Measurements from ENCODE around the gene PLBD2. TPM values are rescaled to one million over a fixed set of nuclear protein-coding genes. Genes with fewer than 3 reads are reported as not detected.
A peak's percentile ranks its signal among the peaks of the same experiment; 100 is the strongest.

The PLBD2 gene
- total RNA-seq, 8 experiments from 2014 or later: 5.2 to 73.8 (median 9.9) TPM

DNA sequence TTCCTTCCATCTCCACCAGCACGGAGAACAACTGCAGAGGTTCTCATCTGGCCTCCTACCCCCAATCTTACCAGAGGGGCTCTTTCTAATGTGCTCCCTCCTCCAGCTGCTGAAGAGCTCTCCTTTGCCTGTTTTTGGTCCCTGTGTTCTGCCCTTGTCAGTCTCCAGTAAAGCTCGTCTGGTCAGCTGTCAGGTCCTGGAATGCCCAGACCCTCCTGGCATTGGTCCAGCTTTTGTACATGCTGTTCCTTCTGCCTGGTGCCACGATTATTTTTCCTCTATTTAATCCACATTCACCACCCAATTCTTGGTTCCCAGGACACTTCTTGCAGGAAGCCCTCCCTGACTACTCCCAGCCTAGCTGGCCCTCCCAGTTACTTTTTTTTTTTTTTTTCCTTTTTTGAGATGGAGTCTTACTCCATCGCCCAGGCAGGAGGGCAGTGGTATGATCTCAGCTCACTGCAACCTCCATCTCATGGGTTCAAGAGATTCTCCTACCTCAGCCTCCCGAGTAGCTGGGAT is 30.0 kb upstream of the PLBD2 start:
- Histone ChIP-seq H3K27ac (no peak overlapping the region), H3K4me3 (no peak overlapping the region), H3K4me1 (replicated peaks in 1 of 2) (no peaks in the 10 kb centered on the region)
- in situ Hi-C loops (cut with MboI; ENCODE audit: low pct_unique_long_range_greater_than_20kb in 2 of 9, low sequenced_read_pairs in 9 of 9, unreplicated experiment in 9 of 9): no loop called here
- no peak for ATAC-seq (replicated peaks in 6 of 8)
- 64 to 100% (median 82%) methylated on average over 1 to 4 of the region's 5 CpGs; no CpG with 5 or more reads in 1 of the 10 experiments for WGBS, 10 experiments

DNA sequence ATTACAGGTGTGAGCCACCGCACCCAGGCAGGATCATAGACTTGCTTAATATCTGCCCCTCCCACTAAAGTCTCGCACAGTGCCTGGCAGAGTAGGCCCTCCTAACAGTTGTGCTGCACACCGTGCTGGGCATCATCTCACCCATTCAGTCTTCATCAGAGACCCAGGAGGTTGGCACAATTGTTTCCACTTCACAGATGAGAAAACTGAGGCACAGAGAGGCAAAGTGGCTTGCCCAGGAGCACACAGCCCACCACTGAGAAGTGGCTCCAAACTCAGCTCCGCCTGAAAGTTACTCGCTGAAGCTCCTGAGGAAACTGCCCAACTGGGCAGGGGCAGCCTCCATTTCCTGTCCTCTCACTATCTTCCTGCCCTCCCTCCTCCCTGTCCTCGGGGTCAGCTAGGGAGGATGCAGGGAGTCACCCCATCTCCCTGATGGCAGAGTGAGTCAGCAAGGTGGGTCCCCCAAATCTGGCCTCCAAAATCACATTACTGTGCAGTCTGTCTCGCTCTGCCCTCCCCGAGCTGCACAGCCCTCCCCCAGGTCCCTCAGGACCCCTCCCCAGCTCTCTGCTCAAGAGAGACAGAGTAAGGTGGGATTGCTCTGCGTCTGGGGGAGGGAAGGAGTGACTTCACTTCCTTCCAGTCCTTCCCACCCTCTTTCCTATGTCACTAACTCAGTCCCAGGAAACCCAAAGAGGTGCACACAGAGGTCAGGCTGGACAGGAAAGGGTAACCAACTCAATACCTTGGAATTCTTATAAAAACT is 29.2 kb upstream of the PLBD2 start:
- peak in 2 of 8 experiments; percentile 1 to 3 for ATAC-seq (replicated peaks in 6 of 8)
- H3K4me3 ChIP-seq: no peak overlapping the region
- H3K27ac ChIP-seq: no peak overlapping the region
- in situ Hi-C loops (cut with MboI; ENCODE audit: low pct_unique_long_range_greater_than_20kb in 2 of 9, low sequenced_read_pairs in 9 of 9, unreplicated experiment in 9 of 9): no loop called here
- WGBS, 10 experiments: 0 to 100% (median 90%) methylated on average over 1 to 2 of the region's 9 CpGs; no CpG with 5 or more reads in 4 of the 10 experiments
- H3K4me1 ChIP-seq (replicated peaks in 1 of 2): no peaks in the 10 kb centered on the region

DNA sequence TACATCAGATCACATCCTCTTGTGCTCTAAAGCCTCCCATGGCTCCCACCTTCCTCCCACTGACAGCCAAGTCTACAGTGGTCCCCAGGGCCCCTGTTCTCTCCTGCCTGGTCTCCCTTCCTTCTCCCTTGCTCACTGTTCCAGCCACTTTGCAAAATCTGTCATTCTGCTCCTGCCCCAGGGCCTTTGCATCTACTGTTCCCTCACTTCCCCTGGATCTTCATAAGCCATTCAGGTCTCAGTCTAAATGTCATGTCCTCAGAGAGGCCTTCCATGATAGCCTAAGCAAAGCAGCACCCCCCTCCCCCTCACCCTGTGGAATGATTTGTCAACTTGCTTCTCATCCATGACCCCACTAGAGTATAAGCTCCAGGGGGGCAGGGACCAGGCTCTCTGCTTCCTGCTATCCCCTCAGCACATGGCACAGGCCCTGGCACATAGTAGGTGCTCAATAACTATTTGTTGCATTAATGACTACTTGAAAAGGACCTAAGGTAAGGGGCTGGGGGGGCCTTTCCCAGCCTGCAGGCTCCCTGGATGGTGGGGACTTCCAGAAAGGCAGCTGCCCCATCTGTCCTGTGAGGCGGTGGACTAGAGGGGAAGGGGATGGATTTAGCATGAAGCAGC is 28.5 kb upstream of the PLBD2 start:
- Histone ChIP-seq H3K27ac (no peak overlapping the region), H3K4me3 (no peak overlapping the region), H3K4me1 (replicated peaks in 1 of 2) (no peaks in the 10 kb centered on the region)
- 100% methylated on average over 1 of the region's 1 CpG; no CpG with 5 or more reads in 9 of the 10 experiments for WGBS, 10 experiments
- no peak for ATAC-seq (replicated peaks in 6 of 8)
- in situ Hi-C loops (cut with MboI; ENCODE audit: low pct_unique_long_range_greater_than_20kb in 2 of 9, low sequenced_read_pairs in 9 of 9, unreplicated experiment in 9 of 9): no loop called here

DNA sequence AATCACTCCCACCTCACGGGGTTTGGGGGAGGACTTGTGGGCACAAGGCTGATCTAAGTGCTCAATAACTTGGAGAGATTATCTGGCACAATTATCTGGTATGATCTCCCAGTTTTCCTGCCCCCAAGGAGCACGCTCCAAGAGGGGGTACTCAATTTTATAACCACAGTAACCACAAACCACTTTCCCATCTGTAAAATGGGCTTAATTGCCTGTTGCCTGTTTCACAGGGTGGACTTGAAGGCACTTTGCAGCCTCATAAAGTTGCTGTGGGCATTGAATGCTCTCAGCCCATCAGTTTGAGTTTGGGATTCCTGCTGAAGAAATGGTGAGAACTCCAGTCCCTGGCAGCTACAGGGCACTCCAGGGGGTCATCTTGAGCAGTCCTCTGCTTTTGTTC is 27.9 kb upstream of the PLBD2 start:
- no peak for ATAC-seq (replicated peaks in 6 of 8)
- in situ Hi-C loops (cut with MboI; ENCODE audit: low pct_unique_long_range_greater_than_20kb in 2 of 9, low sequenced_read_pairs in 9 of 9, unreplicated experiment in 9 of 9): no loop called here
- H3K27ac ChIP-seq: no peak overlapping the region
- no peak overlapping the region for H3K4me3 ChIP-seq
- WGBS, 10 experiments: 83 to 100% (median 100%) methylated on average over 1 of the region's 2 CpGs; no CpG with 5 or more reads in 7 of the 10 experiments
- H3K4me1 ChIP-seq (replicated peaks in 1 of 2): no peaks in the 10 kb centered on the region

DNA sequence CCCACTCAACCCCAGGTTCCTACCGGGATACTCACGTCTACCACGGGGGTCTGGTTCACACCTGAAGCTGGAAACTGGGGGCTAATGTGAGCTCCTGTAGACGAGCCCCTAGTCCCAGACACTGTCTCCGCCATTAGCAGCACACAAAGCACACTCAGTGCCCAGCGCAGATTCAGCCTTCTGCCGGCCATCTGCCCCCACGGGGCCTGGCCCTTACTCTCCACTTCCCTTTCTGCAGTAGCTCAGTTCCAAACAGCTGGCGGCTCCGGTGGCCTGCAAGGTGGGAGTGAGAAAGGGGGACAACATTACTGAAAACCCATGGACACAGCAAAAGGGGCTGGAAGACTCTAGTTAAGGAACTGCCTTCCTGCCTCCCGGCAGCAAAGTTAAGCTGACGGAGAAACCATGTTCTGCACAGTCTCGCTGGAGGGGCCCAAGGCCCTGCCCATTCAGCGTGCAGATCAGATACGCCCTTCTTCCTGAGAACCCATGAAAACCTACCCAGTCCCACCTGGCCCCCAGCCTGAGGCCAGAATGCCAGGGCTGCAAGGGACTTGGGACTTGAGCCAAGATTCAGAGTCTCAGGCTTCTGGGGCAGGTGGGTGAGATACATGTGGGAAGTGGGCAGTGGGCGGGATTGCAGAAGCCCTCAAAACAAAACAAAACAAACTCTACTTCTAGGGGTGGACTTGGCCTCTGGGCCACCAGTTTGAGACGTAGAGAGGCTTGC is 25.5 kb upstream of the PLBD2 start:
- Histone ChIP-seq H3K4me1 (replicated peaks in 1 of 2) (no peaks in the 10 kb centered on the region), H3K27ac (no peak overlapping the region), H3K4me3 (no peak overlapping the region)
- in situ Hi-C loops (cut with MboI; ENCODE audit: low pct_unique_long_range_greater_than_20kb in 2 of 9, low sequenced_read_pairs in 9 of 9, unreplicated experiment in 9 of 9): no loop called here
- 57 to 97% (median 80%) methylated on average over 1 to 7 of the region's 17 CpGs; no CpG with 5 or more reads in 5 of the 10 experiments for WGBS, 10 experiments
- no peak for ATAC-seq (replicated peaks in 6 of 8)

DNA sequence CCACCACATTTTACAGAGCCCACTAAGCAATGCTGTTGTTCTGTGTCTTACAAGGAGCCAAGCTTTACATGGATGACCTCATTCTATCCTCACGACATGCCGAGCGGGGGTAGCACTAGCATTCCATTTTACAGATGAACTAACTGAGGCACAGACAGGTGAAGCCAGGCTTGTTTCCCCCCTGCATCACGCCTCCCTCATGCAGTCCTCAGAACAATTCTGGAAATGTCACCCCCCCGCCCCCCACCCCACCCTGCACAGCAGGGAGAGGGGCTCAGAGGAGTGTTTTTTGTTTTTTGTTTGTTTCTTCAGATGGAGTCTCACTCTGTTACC is 25.0 kb upstream of the PLBD2 start:
- no peak overlapping the region for H3K4me3 ChIP-seq
- no peaks in the 10 kb centered on the region for H3K4me1 ChIP-seq (replicated peaks in 1 of 2)
- in situ Hi-C loops (cut with MboI; ENCODE audit: low pct_unique_long_range_greater_than_20kb in 2 of 9, low sequenced_read_pairs in 9 of 9, unreplicated experiment in 9 of 9): no loop called here
- 80 to 90% methylated on average over 1 to 2 of the region's 5 CpGs; no CpG with 5 or more reads in 8 of the 10 experiments for WGBS, 10 experiments
- H3K27ac ChIP-seq: no peak overlapping the region
- no peak for ATAC-seq (replicated peaks in 6 of 8)

DNA sequence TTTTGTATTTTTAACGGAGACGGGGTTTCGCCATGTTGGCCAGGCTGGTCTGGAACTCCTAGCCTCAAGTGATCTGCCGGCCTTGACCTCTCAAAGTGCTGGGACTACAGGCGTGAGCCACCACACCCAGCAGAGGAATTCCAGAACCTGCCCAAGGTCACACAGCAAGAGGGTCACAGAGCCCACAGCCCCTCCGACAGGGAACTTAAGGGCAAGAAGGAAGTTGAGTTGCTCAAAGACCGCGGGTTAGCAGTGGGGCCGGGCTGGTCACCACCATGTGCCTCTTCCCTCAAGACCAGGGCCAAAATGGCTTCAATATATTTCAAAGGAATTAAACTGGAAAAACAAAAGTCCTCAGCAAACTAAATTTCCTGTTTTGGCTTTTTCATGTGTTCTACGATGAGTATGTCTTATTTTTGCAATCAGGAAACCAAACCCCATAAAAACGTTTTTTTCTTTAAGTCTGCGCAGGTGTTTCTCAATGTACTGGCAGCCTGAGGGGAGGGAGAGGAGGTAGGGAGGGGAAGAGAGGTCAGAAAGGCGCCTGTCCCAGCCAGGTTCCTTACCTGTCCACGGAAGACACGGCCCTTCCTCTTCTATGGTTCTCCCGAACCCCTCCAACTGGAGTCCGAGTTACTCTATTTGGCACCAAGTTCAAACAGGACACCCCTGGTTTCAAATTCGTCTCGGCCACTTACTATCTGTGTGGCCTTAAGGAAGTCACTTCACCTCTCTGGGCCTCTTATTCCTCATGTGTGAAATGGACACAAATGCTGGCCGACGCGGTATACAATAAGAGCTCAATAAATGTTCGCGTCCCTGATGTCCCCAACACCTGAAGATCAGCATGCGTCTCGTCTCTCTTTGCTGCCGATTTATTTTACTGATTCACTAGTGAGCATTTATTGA is 24.3 kb upstream of the PLBD2 start:
- in situ Hi-C loops (cut with MboI; ENCODE audit: low pct_unique_long_range_greater_than_20kb in 2 of 9, low sequenced_read_pairs in 9 of 9, unreplicated experiment in 9 of 9): no loop called here
- H3K4me3 ChIP-seq: peak overlapping the region; percentile 46 to 49 (median 48)
- peak in 3 of 8 experiments; percentile 1 to 2 (median 2) for ATAC-seq (replicated peaks in 6 of 8)
- H3K27ac ChIP-seq: no peak overlapping the region
- WGBS, 10 experiments: 1 to 53% (median 25%) methylated on average over 2 to 15 of the region's 27 CpGs; no CpG with 5 or more reads in 2 of the 10 experiments
- H3K4me1 ChIP-seq (replicated peaks in 1 of 2): no peaks in the 10 kb centered on the region

DNA sequence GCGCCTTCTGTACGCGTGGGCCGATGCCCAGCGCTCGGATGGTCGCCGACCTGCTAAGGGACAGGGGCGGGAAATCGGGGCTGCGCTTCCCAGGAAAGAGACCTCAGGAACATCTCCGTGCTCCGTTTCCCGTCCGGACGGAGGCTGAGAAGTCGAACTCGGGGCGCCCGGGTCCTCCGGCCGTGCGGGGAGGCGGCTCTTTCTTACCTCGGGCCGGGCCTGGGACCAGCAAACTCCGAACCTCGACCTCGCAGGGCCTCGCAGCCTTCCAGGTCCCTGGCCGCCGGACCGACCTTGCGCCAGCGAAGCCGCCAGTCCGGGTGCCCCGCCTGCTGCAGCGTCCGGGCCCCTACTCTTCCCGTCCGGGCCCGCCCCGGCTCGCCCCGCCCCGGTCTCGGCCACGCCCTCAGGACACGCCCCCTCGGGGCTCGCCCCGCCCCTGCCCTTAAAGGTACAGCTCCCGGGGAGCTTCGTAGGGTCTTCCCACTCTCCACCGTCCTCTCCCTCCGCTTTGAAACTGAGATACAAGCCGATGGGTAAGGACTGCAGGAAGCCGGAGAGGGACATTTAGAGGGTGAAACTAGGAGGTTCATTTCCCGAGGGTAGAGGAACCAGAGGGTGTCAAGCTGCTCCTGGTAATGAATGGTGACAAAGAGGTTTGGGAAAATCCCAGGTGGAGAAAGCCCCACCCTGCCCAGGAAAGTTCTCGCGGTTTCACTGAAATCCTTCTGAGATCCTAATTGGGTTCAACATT is 23.4 kb upstream of the PLBD2 start, which contains the start of gene SLC8B1:
Gene SLC8B1 (minus strand): TSS at position 324 of the 754 bp plus-strand sequence. CDS start 2,231 bp downstream, outside the sequence.
- Histone ChIP-seq H3K4me1 (replicated peaks in 1 of 2) (no peaks in the 10 kb centered on the region), H3K4me3 (peak within 1 kb of the TSS; percentile 46 to 49 (median 48)), H3K27ac (no peak within 1 kb of the TSS)
- in situ Hi-C loops (cut with MboI; ENCODE audit: low pct_unique_long_range_greater_than_20kb in 2 of 9, low sequenced_read_pairs in 9 of 9, unreplicated experiment in 9 of 9): no loop called here
- WGBS, 10 experiments: 0 to 10% (median 4%) methylated on average over 1 to 25 of the region's 62 CpGs; no CpG with 5 or more reads in 4 of the 10 experiments
- peak; percentile 86 to 99 (median 98) for ATAC-seq (replicated peaks in 6 of 8)

DNA sequence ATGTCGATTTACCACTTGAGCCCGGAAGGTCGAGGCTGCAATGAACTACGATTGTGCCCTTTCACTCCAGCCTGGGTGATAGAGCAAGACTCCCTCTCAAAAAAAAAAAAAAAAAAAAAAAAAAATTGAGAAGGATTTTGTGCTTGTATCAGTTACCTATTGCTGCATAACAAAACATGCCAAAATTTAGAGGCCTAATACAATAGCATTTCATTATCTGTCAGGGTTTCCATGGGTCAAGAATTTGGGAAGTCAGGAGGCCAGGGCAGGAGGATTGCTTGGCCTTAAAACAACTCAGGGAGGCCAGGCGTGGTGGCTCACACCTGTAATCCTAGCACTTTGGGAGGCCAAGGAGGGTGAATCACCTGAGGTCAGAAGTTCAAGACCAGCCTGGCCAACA is 18.8 kb upstream of the PLBD2 start:
- H3K4me3 ChIP-seq: no peak overlapping the region
- in situ Hi-C loops (cut with MboI; ENCODE audit: low pct_unique_long_range_greater_than_20kb in 2 of 9, low sequenced_read_pairs in 9 of 9, unreplicated experiment in 9 of 9): no loop called here
- WGBS, 10 experiments: 80 to 100% (median 95%) methylated on average over 1 to 4 of the region's 5 CpGs; no CpG with 5 or more reads in 2 of the 10 experiments
- no peak overlapping the region for H3K27ac ChIP-seq
- H3K4me1 ChIP-seq (replicated peaks in 1 of 2): no peaks in the 10 kb centered on the region
- no peak for ATAC-seq (replicated peaks in 6 of 8)

DNA sequence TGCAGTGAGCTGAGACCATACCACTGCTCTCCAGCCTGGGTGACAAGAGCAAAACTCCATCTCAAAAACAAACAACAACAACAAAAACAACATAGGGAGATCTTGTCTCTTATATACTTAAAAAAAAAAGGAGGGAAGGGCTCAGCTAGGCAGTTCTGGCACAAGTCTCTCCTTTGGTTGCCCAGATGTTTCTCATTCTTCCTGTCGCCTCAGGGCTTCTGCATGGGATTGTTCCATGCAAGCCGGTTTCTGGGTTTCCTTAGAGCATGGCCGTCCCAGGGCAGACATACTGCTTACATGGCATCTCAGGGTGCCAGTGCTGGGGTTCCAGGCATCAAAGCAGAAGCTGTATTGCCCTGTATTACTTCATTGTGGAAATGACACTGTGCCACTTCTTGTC is 18.3 kb upstream of the PLBD2 start:
- in situ Hi-C loops (cut with MboI; ENCODE audit: low pct_unique_long_range_greater_than_20kb in 2 of 9, low sequenced_read_pairs in 9 of 9, unreplicated experiment in 9 of 9): no loop called here
- ATAC-seq (replicated peaks in 6 of 8): peak in 3 of 8 experiments; percentile 22 to 49 (median 39)
- no peak overlapping the region for H3K4me3 ChIP-seq
- no peak overlapping the region for H3K27ac ChIP-seq
- no peaks in the 10 kb centered on the region for H3K4me1 ChIP-seq (replicated peaks in 1 of 2)
- WGBS, 10 experiments: 0 to 83% (median 0%) methylated on average over 1 to 3 of the region's 3 CpGs; no CpG with 5 or more reads in 5 of the 10 experiments

DNA sequence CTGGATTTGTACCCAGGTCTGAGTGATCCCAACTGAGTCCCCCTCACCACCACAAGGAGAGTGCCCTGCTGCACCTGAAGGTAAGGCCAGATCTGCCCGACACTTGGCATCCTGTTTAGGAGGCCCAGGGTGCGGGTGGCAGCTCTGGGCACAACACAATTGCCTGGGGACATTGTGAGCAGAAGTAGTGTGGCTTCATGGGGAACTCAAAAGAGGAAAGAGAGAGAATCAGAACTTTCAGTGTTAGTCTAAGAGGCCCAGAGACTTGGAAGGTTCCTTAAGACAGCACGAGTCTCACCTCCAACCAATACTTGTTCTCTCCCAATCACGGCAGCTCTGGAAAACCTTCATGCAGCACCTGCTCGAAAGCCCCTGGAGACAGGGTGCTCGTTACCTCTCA is 16.9 kb upstream of the PLBD2 start:
- Histone ChIP-seq H3K4me3 (no peak overlapping the region), H3K27ac (no peak overlapping the region), H3K4me1 (replicated peaks in 1 of 2) (no peaks in the 10 kb centered on the region)
- ATAC-seq (replicated peaks in 6 of 8): no peak
- in situ Hi-C loops (cut with MboI; ENCODE audit: low pct_unique_long_range_greater_than_20kb in 2 of 9, low sequenced_read_pairs in 9 of 9, unreplicated experiment in 9 of 9): no loop called here
- WGBS, 10 experiments: 60 to 86% (median 70%) methylated on average over 1 to 6 of the region's 6 CpGs; no CpG with 5 or more reads in 2 of the 10 experiments
